Fibroblast of skin of left quadriceps (primary cell): ENCODE measurements around the gene NTM.
"Not testable (repeated sequence)": the region's sequence is repeated elsewhere in the genome, so short reads cannot be mapped to it uniquely, and the experiment has no call there.

Experiments
- DNase-seq, 2 experiments: peaks; one replicate each; pipeline ENCODE4 v3.0.0-alpha.2; 2013; ENCODE audit warnings: low read depth in 2 of 2

NTM gene

GRCh38 chr11:131668500-131669400 lies 298.3 kb downstream of the NTM start:
- DNase-seq, result no peak

- DNase-seq, result no peak
Observed at GRCh38 chr11:131669401-131669780, 299.0 kb downstream of the NTM start.

GRCh38 chr11:131670876-131671275 lies 300.5 kb downstream of the NTM start:
- no peak for DNase-seq

GRCh38 chr11:131671320-131671719 lies 300.9 kb downstream of the NTM start:
- no peak for DNase-seq

GRCh38 chr11:131671734-131672133 lies 301.3 kb downstream of the NTM start:
- no peak for DNase-seq

GRCh38 chr11:131672191-131672590 lies 301.8 kb downstream of the NTM start:
- DNase-seq, result no peak

GRCh38 chr11:131674051-131674755 lies 303.8 kb downstream of the NTM start:
- DNase-seq, result peak; percentile 65 to 72

- DNase-seq, result no peak
Observed at GRCh38 chr11:131675121-131675888, 304.9 kb downstream of the NTM start.

- no peak for DNase-seq
Observed at GRCh38 chr11:131677828-131678470, 307.5 kb downstream of the NTM start.

GRCh38 chr11:131678658-131679340 lies 308.4 kb downstream of the NTM start:
- DNase-seq, result no peak

GRCh38 chr11:131680448-131680847 lies 310.0 kb downstream of the NTM start:
- DNase-seq, result not testable (repeated sequence)

GRCh38 chr11:131681920-131682319 lies 311.5 kb downstream of the NTM start:
- DNase-seq, result no peak

- no peak for DNase-seq
Observed at GRCh38 chr11:131682373-131683015, 312.1 kb downstream of the NTM start.

GRCh38 chr11:131683131-131683530 lies 312.7 kb downstream of the NTM start:
- DNase-seq, result no peak

GRCh38 chr11:131683666-131684065 lies 313.3 kb downstream of the NTM start:
- DNase-seq, result no peak

- no peak for DNase-seq
Observed at GRCh38 chr11:131684111-131685060, 314.0 kb downstream of the NTM start.

GRCh38 chr11:131685206-131685605 lies 314.8 kb downstream of the NTM start:
- DNase-seq, result no peak

GRCh38 chr11:131685906-131686305 lies 315.5 kb downstream of the NTM start:
- no peak for DNase-seq

- DNase-seq, result no peak
Observed at GRCh38 chr11:131686836-131687235, 316.4 kb downstream of the NTM start.
